Measurements from ENCODE around the gene MYL3.

DNA sequence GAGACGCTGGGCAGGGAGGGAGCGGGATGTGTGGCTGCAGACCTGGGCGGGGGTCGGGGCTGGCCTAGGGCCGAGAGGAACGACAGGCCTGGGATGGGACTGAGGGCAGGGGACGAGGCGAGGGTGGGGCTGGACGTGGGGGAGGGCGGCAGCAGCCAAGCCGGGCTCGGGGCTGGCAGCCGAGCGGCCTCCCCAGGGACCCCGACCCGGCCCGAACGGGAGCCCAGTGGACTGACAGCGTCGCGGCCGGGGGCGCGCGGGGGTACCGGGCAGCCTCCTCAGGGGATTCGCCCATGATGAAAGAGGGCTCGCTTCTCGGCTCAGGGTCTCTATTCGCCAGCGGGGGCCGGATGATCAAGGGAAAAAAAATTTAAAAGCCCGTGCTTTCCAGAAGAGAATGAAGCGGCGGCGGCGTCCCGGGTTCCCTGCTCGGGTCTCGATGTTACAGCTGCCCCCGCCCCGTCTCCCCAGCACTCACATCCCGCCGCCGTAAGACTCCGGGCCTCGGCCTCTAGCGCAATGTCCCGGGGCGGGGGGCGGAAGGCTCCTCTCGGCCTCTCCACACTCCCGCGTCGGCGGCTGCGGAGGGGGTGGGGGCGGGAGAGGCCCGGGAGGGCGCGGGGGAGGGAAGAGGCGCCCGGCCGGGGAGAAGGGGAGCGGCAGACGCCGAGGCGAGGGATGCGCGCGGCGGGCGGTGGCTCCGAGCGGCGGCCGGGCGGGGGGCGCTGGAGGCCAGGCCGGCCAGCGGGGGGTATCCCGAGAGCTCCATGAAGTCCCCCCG, 18.5 kb upstream of the MYL3 start:
- TF ChIP-seq CTCF (IDR thresholded peaks at IDR 0.05) (no peak), POLR2A (IDR thresholded peaks at IDR 0.05) (no peak)
